Testis (tissue), 2 donors: ENCODE measurements around the gene ZC3H18.

Experiments used
- POLR2A ChIP-seq: fragments of 450-650 bp; IDR thresholded peaks from one replicate; pipeline ENCODE4 v1.6.1; 2017; ENCODE audit warnings: antibody characterized with exemption, mild to moderate bottlenecking, moderate library complexity
- TF ChIP-seq, protein P1 (sequence below), 3 experiments: fragments of 450-650 bp in 2 of 3; fragments of 200-600 bp in 1 of 3; sonication (generic) in 1 of 3; IDR thresholded peaks; one replicate each; pipeline ENCODE4 v1.5.1; 2016 to 2019; ENCODE audit warnings: antibody characterized with exemption in 3 of 3, mild to moderate bottlenecking in 2 of 3, moderate library complexity in 1 of 3

DNA sequence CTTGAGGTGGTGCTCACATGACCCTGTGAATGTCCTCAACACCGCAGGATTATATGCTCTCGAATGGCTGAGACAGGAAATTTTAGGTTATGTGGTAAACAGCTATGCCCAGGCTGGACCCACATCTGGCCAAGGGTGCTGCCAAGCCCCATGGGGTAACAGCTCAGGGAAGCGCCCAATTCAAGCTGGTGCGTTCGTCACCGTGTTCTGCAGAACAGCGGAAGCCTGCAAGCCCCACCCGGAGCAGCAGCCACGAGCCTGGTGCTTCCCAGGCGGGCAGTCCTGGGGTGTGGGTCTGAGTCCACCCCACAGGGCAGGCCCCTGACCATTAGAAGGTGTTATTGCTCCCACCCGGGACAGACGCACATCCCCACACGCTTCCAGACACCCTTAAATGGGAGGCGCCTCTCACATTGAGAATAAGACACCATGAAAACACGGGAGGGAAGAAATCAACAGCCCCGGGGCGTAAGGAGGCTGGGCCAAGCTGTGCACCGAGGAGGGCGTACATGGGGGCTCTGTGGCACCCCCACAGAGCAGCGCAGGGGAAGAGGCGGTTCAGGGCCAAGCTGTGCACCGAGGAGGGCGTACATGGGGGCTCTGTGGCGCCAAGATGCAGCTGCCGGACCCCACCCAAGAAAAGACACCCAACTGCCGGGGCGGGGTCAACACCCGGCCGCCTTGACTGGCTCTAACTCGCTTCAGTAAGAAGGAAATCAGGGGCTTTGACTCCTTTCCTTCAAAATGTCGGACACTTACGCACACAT lies 83.6 kb downstream of the ZC3H18 start:
- TF ChIP-seq, protein P1, sequence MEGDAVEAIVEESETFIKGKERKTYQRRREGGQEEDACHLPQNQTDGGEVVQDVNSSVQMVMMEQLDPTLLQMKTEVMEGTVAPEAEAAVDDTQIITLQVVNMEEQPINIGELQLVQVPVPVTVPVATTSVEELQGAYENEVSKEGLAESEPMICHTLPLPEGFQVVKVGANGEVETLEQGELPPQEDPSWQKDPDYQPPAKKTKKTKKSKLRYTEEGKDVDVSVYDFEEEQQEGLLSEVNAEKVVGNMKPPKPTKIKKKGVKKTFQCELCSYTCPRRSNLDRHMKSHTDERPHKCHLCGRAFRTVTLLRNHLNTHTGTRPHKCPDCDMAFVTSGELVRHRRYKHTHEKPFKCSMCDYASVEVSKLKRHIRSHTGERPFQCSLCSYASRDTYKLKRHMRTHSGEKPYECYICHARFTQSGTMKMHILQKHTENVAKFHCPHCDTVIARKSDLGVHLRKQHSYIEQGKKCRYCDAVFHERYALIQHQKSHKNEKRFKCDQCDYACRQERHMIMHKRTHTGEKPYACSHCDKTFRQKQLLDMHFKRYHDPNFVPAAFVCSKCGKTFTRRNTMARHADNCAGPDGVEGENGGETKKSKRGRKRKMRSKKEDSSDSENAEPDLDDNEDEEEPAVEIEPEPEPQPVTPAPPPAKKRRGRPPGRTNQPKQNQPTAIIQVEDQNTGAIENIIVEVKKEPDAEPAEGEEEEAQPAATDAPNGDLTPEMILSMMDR (IDR thresholded peaks at IDR 0.05) = no peak
- no peak for TF ChIP-seq POLR2A
